NCI-H2029 treated with DMSO at 0.1 percent for 48 hours (cell line): ENCODE measurements around the gene MSANTD3.
A peak's percentile ranks its signal among the peaks of the same experiment; 100 is the strongest.
"Not testable (repeated sequence)": the region's sequence is repeated elsewhere in the genome, so short reads cannot be mapped to it uniquely, and the experiment has no call there.

Source experiments
- DNase-seq: peaks from one replicate; lab custom pipeline; 2025; lab: John Stamatoyannopoulos, UW

The MSANTD3 gene, protein sequence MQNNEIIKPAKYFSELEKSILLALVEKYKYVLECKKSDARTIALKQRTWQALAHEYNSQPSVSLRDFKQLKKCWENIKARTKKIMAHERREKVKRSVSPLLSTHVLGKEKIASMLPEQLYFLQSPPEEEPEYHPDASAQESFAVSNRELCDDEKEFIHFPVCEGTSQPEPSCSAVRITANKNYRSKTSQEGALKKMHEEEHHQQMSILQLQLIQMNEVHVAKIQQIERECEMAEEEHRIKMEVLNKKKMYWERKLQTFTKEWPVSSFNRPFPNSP

DNA sequence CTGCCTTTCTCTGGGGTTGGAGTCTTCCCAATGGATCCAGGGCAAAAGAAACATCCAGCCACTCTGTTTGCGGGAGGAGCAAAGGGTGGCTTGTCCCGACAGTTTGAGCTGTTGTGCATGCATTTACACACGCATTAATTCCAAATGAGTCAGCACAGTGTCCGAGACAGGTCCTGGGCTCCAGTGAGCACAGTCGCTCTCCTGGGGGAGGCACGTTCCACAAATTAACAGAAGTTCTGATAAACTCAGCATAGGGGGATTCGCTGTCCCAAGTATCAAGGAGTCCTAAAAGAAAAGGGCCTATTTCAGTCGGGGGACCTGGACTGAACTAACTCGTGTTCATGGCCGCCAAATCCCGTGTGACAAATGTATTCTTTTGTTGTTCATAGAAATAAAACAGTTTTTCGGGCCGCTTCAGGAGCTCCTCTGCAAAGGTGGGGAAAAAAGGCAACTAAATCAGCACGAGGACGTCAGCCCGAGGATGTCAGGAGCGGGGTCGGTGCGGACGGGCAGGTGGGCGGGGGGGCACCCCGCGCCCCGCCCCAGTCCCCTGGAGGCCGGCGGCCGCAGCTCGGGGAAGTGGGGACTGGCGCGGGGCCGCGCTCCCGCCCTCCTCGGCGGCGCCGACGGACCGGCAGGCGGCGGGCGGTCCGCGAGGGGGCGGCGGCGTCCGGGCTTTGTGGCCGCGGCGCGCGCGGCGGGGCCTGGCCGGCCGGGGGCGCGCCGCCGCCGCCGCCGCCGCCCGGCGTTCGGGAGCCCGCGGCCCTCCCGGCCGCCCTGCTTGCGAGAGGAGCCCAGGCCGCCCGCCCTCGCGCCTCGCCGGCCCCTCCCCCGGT, at the start of gene MSANTD3:
Gene MSANTD3, plus strand, starts transcription at position 614 of the 836 bp plus-strand sequence. CDS start 14,796 bp downstream, outside the sequence.
- DNase-seq: no peak

DNA sequence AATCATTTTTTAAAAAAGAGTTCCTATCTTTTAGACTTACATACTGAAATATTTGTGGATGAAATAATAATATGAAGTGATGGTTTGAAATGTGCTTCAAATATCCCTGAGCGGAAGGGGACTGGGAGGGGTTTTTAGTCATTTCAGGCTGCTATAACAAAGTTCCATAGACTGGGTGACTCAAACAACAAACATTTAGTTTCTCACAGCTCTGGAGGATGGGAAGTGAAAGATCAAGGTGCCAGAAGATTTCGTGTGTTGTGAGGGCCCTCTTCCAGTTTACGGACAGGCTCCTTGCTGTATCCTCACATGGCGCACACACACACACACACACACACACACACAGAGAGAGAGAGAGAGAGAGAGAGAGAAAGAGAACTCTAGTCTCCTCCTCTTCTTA, 47.1 kb upstream of the MSANTD3 start:
- DNase-seq: no peak

DNA sequence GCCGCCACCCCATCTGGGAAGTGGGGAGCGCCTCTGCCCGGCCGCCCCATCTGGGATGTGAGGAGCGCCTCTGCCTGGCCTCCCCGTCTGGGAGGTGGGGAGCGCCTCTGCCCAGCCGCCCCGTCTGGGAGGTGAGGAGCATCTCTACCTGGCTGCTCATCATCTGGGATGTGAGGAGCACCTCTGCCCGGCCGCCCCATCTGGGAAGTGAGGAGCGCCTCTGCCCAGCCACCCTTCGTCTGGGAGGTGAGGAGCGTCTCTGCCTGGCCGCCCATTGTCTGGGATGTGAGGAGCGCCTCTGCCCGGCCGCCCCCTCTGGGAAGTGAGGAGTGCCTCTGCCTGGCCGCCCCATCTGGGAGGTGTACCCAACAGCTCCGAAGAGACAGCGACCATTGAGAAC, 34.0 kb upstream of the MSANTD3 start:
- not testable (repeated sequence) for DNase-seq

DNA sequence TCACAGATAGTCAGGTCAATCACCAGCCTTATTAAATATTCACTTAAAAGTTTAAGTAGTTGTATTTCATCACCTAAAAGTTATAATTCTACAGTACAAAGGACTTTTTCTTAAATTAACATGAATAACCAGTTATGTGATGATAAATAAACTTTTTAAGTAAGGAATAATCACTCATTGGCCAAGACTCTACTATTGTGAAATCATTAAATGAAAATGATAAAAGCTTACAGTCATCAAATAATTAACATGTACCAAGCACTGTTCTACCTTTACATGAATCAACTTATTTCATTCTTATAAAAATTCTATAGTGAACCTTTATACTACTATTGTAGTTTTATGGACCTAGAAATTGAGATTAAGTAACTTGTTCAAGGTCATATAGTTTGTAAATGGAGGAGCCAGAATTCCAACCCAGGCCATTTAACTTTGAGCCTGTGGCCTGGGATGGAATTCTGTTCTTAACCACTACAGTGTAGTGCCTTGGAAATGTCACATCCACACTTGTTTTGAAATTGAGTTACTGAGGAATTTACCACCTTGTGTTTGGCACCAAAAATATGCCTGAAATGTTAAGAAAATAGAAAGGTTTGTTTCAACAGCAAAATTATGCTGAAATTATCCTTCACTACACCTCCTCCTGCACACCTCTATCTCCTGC, 32.8 kb upstream of the MSANTD3 start:
- no peak for DNase-seq

DNA sequence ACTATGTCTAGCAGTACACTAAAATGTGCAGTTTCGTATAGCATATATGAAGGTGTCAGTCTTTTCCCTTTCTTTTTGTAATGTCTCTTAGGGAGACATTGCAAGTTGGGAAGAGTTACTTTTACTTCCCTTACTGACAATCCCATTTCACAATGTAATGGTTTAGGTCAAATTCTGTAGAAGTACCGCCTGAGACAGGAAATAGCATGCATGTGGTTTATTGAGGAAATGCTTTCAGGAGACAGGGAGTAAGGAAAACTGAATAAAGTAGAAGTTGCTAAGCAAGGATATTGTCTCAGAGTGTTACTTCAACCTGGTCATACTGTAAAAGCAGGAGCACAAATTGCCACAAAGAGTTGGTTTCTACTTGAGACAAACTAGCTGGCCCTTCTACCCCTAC, 32.1 kb upstream of the MSANTD3 start:
- no peak for DNase-seq

DNA sequence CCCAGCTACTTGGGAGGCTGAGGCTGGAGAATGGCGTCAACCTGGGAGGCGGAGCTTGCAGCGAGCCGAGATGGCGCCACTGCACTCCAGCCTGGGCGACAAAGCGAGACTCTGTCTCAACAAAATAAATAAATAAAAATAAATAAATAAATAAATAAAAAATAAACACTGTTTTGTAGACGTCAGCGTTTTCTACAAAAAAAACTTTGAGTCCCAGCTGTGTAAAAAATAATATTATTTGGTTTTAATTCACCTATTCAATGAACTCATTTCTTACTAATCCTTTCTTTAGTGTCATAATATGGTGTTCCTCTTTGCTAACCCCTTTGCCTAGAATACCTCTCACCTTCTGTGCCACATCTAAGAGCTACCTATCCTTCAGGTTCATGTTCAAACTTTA, 30.2 kb upstream of the MSANTD3 start:
- no peak for DNase-seq

DNA sequence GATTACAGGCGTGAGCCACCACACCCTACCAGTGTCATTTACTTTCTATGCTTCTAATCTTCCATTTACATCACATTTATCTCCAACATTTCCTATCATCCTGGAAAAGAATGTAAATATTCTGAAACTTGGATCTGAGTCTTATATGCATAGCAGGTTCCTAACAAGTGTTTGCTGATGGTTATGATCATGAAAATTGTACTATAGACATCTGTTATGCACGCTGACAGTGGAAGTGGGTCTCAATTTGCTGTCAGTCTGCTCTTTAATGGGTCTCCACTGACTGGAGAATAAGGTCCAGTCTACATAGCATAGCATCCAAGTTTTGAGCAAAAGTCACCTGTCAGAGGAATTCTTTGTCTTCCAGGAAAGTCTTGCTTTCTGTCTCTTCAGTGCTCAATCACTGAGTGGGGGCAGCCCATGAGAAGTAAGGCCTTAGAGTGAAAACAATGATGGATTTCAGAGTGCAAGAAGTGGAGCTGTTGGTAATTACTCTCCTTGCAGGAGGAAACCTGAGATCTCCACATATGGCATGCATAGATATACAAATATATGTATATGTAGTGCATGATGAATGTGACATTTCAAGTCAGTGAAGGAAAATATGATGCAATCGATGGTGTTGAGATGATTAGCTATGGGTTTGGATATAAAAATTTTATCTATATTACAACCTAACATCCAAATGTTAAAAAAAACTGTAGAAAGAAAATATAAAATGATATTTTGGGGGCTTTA, 29.2 kb upstream of the MSANTD3 start:
- DNase-seq: no peak

DNA sequence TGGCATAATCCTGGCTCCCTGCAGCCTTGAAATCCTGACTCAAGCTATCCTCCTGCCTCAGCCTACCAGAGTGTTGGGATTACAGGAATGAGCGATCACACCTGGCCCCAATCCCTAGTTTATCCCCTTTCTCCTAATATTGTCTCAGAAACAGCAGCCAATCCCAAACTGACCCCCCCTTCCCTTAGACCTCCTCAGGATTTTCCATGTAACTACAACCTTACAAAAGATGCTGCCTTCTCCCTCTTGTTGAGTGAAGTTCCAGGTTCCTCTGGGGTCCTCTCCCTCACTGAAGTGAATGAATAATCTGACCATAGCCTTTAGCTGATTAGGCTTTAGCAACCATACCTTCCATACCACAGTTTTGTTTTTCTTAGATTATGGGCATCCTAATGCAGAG, 25.9 kb upstream of the MSANTD3 start:
- no peak for DNase-seq

DNA sequence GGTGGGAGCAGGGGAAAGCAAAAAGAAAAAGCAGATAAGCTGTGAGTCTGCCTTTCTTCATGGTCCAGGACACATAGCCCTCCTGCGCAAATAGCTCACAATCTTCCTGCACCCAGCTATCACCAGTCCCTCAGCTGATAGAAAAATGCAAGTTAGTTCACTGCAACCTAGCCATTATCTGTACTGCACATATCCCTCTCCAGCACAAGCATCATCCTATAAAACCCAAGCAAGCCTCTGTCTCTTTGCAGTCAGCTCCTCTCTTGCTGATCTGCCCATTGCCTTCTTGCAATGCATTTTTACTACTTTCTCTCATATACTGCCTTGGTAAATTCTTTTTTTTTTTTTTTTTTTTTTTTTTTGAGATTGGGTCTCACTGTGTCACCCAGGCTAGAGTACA, 20.0 kb upstream of the MSANTD3 start:
- DNase-seq: no peak

DNA sequence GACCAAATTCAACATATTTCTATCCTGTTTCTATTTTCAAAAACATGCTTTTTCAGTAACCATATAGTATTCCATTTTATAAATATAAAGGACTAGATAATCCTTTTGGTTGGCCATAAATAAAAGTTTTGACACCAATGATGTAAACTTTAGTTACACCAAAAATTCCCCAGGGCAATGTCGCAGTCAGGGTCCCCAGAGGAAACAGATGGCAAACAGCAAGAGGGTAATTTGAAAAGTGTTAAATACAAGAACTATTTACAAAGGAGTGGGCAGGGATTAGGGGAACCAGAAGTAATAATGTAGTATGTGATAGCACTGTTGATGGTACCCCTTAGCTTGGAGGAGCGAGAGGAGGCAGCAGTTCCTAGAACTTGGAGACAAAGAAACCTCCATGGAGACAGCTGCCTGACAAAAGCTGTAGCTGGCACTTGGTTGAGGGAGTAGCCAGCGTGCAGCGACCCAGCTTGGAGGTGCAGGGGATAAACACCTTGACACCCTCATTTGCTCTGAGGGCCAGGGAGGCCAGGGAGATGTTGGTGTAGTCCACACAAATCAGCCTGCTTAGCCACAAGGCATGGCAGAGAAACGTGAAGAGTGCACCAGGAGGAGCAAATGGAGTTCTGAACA, 18.3 kb upstream of the MSANTD3 start:
- DNase-seq: no peak

DNA sequence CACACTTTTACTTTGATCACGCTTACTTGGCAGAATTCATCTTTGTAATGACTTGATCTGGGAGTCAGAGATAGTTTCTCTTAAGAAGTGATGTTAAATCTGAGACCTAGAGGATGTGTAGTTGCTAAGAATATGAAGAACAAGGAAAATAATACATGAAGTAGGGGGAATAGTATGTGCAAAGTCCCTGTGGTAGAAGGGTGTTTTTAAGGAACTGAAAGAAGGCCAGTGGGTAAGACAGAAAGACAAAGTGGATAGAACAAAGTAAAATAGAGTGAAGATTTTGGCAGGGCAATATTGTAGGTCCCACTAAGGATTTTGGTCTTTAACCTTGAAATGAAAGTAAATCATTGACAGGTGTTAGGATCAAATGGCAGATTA, 17.8 kb upstream of the MSANTD3 start:
- no peak for DNase-seq

DNA sequence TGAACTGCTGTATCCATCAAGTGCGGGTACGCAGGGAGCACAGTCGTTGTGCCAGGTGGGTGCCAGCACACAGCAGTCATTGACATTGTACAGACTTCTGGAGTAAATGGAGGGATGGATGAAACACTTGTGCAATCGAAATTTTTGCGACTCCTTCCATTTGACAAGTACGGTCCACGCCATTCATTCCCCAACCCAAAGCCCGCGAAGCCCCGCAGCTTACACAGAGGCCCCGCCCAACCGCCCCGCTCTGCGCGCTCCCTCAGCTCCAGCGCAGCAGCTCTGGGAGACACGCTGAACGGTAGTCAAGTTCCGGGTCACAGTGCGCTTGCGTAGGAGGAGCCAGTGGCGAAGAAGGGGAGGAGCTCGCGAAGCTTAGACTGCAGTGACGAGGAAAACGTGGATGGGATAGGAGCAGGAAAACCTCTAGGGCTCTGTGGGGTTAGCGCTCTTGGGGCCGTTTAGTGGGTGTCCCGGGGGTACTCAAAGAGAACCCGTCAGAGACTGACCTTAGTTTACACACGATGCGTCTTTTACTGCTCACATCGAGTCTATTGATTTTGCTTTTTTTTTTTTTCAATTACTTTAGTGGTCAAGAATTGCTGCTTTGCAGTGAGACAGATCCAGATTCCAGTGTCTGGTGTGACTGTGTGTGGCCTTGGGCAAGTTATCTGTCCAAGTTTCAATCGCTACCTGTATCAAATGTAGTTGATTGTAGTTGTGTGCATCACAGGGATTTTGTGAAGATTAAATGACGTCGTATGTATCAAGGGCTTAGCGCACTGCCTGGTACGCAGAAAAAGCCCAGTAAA, 15.3 kb upstream of the MSANTD3 start:
- peak; percentile 98 for DNase-seq

DNA sequence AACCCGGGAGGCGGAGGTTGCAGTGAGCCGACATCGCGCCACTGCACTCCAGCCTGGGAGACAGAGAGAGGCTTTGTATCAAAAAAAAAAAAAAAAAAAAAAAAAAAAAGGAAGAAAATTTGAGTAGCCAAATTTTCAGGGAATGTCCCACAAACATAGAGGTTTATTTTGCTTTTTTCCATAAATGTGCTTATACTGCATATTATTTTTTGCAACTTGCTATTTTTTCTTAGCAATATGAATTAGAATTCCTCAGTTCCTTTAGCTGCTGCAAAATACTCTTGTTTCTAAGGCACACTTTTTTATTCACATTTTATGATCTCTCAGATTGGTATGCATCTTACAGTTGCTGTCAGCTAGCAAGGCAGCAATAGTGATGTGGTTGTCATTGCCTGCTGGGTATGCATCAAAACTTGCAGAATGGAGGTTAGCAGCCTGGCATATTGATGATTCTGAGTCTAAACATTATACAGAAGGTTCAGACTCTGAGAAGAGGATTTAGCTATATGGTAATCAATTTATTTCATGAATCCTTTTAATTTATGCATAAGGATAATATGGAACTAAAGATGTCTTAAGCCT, 13.0 kb upstream of the MSANTD3 start:
- DNase-seq: no peak

DNA sequence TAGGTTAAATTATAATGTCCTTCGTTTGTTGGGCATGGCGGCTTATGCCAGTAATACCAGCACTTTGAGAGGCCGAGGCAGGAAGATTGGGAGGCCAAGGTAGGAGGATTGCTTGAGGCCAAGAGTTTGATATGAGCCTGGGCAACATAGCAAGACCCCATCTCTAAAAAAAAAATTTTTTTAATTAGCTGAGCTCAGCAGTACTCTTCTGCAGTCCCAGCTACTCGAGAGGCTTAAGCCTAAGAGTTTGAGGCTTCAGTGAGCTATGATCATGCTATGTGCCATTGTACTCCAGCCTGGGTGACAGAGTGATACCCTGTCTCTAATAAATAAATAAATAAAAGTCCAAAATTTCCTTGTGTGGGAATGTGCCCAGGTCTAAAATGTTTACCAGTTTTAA, 9.1 kb upstream of the MSANTD3 start:
- DNase-seq: no peak

DNA sequence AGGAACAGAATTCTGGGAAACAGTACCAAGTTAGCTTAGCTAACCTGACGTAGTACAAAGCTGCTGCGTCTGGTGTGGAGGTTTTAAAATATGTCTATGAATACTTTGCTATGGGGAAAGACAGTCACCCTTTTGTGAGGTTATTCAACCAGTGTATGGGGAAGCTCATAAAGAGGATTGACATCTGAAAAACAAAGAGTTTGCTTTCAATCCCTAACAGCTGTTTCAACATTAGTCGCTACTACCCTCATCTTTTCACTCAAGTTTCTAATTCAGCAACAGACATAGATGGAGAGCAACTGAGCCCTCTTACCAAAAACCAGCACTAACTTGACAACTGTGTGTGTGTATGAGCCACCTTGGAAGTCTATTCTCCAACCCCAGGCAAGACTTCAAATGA, 7.8 kb upstream of the MSANTD3 start:
- DNase-seq: no peak

DNA sequence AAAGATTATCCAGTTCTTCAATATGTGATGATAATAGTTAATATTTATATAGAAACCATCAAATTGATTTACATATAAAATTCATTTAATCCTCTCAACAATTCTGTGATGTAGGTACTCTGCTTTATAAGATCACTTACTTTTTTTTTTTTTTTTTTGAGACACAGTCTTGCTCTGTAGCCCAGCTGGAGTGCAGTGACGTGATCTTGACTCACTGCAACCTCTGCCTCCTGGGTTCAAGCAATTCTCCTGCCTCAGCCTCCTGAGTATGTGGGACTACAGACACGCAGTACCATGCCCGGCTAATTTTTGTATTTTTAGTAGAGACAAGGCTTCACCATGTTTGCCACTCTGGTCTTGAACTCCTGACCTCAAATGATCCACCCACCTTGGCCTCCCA, 5.8 kb upstream of the MSANTD3 start:
- not testable (repeated sequence) for DNase-seq

DNA sequence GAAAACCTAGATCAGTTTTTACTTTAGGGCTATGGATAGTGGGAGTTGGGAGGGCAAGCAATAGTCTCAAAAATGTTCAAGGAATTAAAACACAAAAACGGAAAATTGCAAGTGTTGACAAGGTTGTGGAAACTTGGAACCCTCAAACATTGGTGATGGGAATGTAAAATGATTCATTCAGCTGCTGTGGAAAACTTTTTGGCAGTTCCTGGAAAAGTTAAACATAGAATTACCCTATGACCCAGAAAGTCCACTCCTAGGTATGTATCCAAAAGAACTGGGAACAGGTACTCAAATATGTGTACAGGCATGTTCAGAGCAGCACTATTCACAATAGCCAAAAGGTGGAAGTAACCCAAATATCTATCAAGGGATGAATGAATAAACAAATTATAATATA, 1.2 kb upstream of the MSANTD3 start:
- no peak for DNase-seq

DNA sequence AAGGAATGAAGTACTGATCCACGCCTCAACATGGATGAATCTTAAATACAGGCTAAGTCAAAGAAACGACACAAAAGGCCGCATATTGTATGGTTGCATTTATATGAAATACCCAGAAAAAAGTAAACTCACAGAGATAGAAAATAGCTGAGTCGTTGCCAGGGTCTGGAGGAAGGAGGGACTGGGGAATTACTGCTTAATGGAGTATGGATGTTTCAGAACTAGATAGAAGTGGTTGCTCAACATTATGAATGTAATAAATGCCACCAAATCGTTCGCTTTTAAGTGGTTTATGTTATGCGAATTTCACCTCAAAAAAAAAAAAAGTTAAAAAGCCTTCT, 784 bp upstream of the MSANTD3 start:
- no peak for DNase-seq

DNA sequence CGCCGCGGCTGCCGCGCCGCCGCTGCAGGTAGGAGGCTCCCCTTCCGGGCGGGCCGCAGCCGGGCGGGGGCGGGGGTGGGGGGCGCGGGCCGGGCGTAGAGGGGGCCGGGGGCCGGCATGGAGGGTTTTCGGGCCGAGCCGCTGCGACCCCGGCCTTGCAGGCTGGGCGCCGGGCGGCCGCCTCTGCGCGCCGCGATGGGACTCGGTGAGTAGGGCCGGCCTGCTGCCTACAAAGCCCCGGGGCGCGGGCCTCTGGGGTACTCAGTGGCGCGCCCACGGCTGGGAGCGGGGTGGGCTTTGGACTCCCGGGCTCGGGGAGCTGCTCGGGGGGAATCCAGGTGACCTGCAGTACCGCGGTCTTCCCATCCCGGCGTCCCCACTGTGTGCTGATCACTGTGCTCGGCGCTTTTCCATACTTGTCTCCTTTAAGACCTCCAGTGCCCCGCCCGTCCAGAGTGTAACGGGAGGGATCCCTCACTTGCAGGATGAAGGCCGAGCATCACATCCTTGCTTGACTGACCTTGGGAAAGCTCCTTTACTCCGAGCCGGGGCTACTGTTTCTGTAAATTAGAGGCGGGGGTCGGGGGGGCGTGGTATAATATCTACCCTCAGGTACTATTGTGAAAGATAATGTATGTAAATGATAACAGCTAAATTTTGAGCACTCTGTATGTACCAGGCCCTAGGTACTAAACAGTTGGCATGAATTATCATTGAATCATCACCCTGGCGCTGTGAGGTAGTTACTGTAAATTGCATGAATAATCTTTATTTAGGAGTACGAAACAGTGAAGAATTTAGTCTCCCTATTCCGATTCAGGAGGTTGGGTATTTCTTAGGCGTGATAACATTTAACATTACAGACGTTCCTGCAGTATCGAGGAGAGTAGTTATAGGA, 672 bp downstream of the MSANTD3 start:
- no peak for DNase-seq
